Loucy (cell line): ENCODE results near the gene RAB8B.

ENCODE experiments used
- CTCF ChIP-seq: fragments of 200-600 bp; sonication (generic); conservative IDR thresholded peaks from 2 replicates; pipeline ENCODE4 v1.5.1; 2014; ENCODE audit warnings: mild to moderate bottlenecking, antibody characterized with exemption, low read length
- EZH2phosphoT487 ChIP-seq: fragments of 200-600 bp; IDR thresholded peaks from 2 replicates; pipeline ENCODE4 v1.6.1; 2018; ENCODE audit warnings: antibody characterized with exemption, mild to moderate bottlenecking, moderate library complexity, borderline replicate concordance

- no peak for TF ChIP-seq CTCF
- TF ChIP-seq EZH2phosphoT487 = no peak
These were observed 48.8 kb downstream of the RAB8B start for GRCh38 chr15:63238171-63238570.
